ENCODE data around the gene ITGAX. TPM values are rescaled to one million over a fixed set of nuclear protein-coding genes. Genes with fewer than 3 reads are reported as not detected.
"Not testable (repeated sequence)": the region's sequence is repeated elsewhere in the genome, so short reads cannot be mapped to it uniquely, and the experiment has no call there.

Gene ITGAX
- total RNA-seq, 1 donor from 2014 or later, result 0.23 TPM

DNA sequence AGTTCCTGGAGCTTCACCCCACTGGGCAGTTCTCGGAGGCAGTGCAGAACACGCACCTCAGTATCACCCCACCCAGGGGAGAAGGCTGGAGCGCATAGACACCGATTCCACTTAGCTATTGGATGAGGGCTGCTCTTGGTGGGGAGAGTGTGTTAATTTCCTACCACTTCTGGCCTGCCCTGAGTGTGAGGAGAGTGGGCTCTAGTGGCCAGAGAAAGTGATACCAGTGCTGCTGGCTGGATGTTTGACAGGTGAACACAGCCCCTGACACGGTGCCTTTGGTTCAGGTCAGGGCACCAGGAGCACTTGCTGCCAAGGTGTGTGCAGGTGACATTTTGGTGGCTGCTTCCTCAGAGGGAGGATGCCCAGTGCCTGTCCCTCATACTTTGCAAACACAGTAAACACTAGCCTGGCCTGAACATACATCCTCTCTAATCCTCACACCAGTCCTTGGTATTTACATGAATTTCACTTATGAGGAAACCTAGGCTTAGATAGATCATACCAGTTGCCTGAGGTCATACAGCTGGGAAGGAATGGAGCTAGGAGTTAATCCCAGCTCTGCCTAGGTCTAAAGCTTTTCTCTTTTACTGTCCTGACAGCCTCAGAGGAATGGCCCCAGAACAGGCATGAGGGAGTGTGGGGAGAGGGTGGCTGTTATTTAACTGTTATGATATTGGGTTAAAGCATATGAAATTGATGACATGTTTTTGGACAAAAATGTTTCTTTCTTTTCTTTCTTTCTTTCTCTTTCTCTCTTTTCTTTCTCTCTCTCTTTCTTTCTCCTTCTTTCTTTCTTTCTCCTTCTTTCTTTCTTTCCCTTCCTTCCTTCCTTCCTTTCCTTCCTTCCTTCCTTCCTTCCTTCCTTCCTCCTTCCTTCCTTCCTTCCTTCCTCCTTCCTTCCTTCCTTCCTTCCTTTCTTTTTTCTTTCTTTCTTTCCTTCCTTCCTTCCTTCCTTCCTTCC lies 21.0 kb upstream of the ITGAX start:
- DNase-seq (ENCODE audit: low read depth), result no peak
- H3K4me3 ChIP-seq (ENCODE audit: low read depth, low read length), result no peak overlapping the region
- TF ChIP-seq, protein P1, sequence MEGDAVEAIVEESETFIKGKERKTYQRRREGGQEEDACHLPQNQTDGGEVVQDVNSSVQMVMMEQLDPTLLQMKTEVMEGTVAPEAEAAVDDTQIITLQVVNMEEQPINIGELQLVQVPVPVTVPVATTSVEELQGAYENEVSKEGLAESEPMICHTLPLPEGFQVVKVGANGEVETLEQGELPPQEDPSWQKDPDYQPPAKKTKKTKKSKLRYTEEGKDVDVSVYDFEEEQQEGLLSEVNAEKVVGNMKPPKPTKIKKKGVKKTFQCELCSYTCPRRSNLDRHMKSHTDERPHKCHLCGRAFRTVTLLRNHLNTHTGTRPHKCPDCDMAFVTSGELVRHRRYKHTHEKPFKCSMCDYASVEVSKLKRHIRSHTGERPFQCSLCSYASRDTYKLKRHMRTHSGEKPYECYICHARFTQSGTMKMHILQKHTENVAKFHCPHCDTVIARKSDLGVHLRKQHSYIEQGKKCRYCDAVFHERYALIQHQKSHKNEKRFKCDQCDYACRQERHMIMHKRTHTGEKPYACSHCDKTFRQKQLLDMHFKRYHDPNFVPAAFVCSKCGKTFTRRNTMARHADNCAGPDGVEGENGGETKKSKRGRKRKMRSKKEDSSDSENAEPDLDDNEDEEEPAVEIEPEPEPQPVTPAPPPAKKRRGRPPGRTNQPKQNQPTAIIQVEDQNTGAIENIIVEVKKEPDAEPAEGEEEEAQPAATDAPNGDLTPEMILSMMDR (conservative IDR thresholded peaks at IDR 0.05; ENCODE audit: low read depth, low read length), result peak; percentile 60

DNA sequence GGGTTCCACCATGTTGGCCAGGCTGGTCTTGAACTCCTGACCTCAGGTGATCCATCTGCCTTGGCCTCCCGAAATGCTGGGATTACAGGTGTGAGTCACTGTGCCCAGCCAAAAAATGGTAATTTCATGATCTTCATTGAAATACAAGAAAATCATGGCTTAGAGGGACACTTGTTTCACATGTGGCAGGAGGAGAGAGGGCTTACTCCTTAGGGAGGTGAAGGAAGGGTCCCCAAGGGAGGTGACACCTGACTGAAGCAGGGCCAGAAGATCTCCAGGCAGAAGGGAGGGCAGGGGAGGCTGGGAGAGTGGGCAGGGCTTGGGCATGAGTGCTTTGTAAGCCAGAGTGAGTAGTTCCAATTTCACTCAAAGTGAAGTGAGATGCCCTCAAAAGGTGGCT lies 20.0 kb upstream of the ITGAX start:
- DNase-seq (ENCODE audit: low read depth), result no peak
- TF ChIP-seq, protein P1 (conservative IDR thresholded peaks at IDR 0.05; ENCODE audit: low read depth, low read length), result no peak
- H3K4me3 ChIP-seq (ENCODE audit: low read depth, low read length), result no peak overlapping the region

DNA sequence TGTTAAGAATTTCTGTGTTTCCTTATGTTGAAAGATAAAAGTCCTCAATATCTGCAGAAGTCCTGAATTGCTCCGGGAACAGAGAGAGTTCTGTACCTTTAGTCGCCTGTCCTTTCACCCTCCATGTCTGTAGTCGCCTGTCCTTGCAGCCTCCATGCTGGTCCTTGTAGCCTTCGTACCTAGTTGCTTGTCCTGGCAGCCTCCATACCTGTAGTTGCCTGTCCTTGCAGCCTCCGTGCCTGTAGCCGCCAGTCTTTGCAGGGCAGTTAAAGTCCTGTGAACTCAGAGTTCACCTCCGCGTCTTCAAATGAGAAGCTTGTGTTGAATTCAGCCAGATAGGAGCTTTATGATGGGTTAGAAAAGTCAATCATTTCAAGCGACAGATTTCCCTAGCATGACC lies 19.5 kb upstream of the ITGAX start:
- DNase-seq (ENCODE audit: low read depth), result no peak
- no peak overlapping the region for H3K4me3 ChIP-seq (ENCODE audit: low read depth, low read length)
- TF ChIP-seq, protein P1 (conservative IDR thresholded peaks at IDR 0.05; ENCODE audit: low read depth, low read length), result no peak

DNA sequence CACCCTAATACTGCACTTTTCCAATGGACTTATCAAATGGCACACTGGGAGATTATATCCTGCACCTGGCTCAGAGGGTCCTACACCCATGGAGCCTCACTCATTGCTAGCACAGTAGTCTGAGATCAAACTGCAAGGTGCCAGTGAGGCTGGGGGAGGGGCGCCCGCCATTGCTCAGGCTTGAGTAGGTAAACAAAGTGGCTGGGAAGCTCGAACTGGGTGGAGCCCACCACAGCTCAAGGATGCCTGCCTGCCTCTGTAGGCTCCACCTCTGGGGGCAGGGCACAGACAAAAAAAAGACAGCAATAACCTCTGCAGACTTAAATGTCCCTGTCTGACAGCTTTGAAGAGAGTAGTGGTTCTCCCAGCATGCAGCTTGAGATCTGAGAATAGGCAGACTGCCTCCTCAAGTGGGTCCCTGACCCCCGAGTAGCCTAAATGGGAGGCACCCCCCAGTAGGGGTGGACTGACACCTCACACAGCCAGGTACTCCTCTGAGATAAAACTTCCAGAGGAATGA lies 16.8 kb upstream of the ITGAX start:
- DNase-seq (ENCODE audit: low read depth), result not testable (repeated sequence)

DNA sequence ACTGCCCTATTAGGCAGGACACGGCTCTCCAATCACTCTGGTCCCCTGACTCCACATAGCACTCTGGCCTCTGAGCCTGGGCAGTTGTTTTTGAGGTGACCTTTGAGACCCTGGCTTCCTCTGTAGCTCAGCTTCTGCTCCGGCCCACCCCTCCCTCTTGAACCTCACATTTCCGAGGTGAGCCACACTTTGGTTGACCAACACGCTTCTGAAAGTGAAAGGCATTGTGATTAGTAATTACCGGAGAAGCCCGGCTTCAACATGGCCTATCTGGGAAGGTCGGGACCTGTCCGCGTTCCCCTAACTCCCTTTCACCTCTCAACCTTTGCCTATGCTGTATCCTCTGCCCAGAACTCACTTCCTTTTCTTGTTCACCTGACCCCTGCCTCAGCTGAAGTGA lies 10.3 kb upstream of the ITGAX start:
- H3K4me3 ChIP-seq (ENCODE audit: low read depth, low read length), result no peak overlapping the region
- no peak for DNase-seq (ENCODE audit: low read depth)
- TF ChIP-seq, protein P1 (conservative IDR thresholded peaks at IDR 0.05; ENCODE audit: low read depth, low read length), result no peak

More for the DNA sequence above, 16.8 kb upstream of the ITGAX start:
- not testable (repeated sequence) for H3K4me3 ChIP-seq (ENCODE audit: low read depth, low read length)

DNA sequence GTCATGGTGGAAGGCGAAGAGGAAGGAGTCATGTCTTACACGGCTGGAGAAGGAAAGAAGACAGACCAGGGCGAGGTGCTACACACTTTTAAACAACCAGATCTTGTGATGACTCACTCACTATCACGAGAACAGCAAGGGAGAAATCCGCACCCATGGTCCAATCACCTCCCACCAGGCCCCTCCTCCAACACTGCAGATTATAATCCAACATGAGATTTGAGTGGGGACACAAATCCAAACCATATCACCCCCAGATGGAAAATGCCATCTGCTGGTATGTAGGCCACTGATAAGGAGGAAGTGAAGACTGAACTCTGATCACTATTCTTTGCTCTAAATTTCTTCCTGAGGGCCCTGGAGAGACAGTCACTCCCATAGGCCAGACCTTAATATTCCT lies 7.5 kb upstream of the ITGAX start:
- no peak for DNase-seq (ENCODE audit: low read depth)
- no peak overlapping the region for H3K4me3 ChIP-seq (ENCODE audit: low read depth, low read length)
- TF ChIP-seq, protein P1 (conservative IDR thresholded peaks at IDR 0.05; ENCODE audit: low read depth, low read length), result no peak

DNA sequence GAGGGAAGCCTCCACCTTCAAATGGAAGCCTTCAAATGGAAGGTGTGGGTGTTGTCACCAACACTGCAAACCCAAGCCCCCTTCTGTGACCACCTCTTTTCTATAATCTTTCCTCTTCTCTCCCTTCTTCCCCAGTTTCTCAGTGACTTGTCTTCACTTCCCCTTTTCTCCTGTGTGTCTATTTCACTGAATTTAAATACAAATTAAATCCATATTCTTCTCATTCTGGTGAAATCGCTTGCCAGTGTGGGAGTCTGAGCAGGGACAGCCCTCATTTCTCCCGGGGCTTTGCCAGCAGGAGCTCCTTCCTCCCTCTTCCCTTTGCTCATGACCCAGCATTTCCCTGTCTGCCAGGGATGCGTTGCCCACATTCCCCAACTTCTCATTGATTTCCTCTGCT lies 6.4 kb upstream of the ITGAX start:
- H3K4me3 ChIP-seq (ENCODE audit: low read depth, low read length), result no peak overlapping the region
- TF ChIP-seq, protein P1 (conservative IDR thresholded peaks at IDR 0.05; ENCODE audit: low read depth, low read length), result no peak
- no peak for DNase-seq (ENCODE audit: low read depth)

Measured in epithelial cell of proximal tubule (primary cell).